HG03108 (cell line): Measurements from ENCODE around the gene CPSF3.
"Not testable (repeated sequence)": the region's sequence is repeated elsewhere in the genome, so short reads cannot be mapped to it uniquely, and the experiment has no call there.

Experiments used
- ATAC-seq: cut with Tn5 transposase; IDR thresholded peaks from one replicate; pipeline ENCODE4 v1.9.1; 2021; ENCODE audit warnings: moderate library complexity; ENCODE audit not compliant: unreplicated experiment

CPSF3 gene

DNA sequence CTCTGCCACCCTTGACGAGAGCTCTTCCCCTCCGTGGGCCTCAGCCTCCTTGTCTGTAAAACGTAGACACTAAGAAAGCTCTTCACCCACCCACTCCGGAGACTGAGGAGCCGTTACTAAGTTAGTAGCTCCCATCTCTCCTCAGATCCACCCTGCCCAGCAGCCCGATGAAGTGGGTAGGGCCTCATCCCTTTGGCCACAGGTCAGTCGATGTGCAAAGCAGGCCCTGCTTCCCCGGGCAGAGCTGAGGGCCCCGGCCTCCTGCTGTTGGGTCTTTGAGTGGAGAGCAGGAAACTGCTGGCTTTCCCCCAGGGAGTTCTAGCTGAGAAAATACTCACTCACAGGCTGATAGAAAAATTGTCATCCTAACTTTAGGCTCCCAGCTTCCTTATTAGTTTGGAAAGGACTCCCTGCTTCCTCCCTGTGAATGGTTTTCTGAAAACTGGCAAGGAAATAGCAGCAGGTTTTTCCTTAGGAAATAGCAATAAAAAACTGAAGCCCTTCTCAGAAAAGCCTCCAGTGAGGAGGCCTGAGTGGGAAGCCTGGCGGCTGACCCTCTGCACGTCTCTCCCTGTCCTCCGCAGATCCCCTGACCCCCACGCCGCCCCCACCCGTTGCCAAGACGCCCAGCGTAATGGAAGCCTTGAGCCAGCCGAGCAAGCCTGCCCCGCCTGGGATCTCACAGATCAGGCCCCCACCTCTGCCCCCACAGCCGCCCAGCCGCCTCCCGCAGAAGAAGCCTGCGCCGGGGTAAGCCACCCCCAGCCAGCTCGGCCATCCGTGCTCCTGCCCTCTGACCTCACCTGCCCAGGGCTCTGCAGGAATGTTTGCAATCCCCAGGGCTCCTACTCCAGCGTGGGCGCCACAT, 30.3 kb upstream of the CPSF3 start:
- ATAC-seq = no peak

DNA sequence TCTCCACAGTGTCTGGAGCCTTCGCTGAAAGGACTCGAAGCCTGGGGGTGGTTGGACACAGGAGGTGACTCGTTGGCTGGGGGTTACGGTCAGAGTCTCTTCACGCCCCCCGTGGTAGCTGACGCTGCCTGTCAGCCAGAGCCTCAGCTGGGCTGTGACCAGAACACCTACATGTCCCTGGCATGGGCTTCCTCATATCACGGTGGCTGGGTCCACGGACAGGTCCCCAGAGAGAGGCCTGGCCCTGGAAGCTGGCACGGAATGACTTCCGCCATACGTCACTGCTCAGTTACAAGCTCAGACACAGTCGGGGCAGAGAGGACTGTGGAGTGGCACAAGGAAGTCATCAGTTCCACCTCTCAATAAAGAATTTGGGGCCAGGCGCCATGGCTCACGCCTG, 28.6 kb upstream of the CPSF3 start:
- ATAC-seq = no peak

DNA sequence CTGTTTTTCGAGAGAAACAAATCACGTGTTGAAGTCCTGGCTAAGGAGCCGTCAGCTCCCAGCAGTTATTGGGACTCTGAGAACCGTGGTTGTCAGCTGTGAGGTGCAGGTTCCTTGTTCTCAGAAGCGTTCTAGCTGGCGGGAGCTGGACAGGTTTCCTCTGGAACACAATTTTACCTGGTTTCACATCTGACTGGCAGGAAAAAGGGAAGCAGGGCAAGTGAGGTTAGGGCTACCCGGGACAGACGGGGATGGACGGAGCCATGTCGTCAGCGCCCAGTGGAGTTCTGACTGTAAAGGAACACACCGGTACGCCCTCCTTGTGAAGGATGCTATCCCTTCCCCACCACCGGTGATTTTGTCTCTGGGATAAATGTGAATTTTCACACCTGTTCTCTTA, 26.3 kb upstream of the CPSF3 start:
- no peak for ATAC-seq

- not testable (repeated sequence) for ATAC-seq
Measured at GRCh38 chr2:9398251-9398650, 25.2 kb upstream of the CPSF3 start.

DNA sequence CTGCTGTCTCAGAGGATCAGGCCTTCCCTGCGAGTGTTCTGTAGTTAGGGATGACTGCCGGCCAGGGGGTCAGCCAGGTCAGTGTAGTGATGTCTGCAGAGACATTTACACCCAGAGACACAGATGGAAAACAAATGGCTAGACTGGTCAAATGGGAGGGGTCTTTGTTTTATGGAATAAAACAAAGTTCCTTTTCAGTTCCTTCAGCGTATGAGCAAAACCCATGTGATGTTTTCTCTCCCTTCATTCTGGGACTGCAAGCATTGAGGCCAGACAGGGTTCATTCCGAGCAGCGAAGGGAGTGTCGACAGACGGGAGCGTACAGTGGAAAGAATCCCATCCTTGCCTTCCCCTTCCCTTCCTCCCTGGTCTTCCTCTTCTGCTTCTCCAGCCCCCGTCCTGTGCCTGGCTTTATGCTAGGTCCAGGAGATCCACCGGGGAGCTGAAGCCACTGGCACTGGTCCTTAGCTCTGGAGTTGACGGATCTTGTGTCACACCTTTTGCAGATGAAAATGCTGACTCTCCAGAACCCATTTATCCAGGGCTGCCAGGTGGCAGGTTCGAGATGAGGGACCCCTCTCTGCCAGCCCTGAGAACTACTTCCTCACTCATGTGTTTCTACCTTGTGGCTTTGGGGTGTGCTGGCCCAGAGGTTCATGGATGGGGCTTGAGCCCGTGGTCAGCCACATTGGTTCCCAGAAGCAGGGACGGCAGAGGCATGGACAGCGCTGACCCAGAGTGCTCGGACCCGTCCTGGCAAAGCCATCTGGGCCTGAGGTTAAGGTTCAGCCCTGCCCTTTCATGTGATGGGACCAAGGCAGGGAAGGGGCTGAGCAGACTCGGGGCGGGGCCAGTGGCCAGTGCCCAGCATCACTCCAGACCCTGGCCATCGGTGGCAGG, 24.3 kb upstream of the CPSF3 start:
- no peak for ATAC-seq

GRCh38 chr2:9400268-9401058, 23.0 kb upstream of the CPSF3 start:
- ATAC-seq = no peak

- ATAC-seq = no peak
Measured at GRCh38 chr2:9401059-9401547, 22.4 kb upstream of the CPSF3 start.

- no peak for ATAC-seq
Measured at GRCh38 chr2:9401646-9402371, 21.6 kb upstream of the CPSF3 start.

GRCh38 chr2:9403924-9404323, 19.5 kb upstream of the CPSF3 start:
- ATAC-seq = no peak

DNA sequence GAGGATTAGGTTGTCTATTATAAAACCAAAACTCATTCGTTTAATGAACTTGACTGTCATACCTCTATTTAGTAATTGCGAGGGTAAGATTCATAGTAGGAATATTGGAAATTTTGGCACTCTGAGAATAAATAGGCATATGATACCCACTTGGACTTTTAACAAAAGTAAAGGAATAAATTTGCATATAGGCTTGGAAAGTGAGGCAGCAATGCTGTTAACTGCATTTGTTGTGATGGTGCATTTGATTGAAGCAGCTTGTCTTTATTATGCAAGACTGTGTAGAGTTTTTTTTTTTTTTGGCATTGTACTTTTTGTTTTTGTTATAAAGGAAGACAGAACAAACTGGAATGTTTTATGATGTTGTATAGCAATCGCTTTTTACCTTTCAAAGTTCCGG, 19.0 kb upstream of the CPSF3 start:
- ATAC-seq = no peak

GRCh38 chr2:9405636-9406035, 17.8 kb upstream of the CPSF3 start:
- no peak for ATAC-seq

GRCh38 chr2:9406529-9407362, 16.7 kb upstream of the CPSF3 start:
- no peak for ATAC-seq

- no peak for ATAC-seq
Measured at GRCh38 chr2:9407363-9407811, 16.1 kb upstream of the CPSF3 start.

DNA sequence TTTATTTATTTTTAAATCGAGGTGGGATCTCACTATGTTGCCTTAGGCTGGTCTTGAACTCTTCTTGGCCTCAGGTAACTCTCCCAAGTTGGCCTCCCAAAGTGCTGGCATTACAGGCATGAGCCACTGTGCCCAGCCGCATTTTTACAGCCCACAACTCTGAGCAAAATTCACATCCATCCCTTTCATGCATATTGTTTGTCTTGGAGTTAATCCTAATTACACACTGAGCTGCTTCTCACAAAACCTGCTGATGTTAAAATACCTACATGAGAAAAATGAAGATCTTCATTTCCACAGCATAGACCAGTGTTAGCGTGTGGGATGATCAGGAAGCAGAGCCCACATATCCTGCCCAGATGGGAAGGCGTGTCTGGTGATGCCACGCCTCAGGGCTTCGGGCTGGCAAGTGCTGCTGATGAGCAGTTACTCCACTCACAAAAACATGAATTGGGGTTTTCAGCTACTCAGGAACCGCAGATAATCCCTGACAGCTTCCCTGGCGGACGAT, 14.8 kb upstream of the CPSF3 start:
- ATAC-seq = no peak

GRCh38 chr2:9410108-9410507, 13.3 kb upstream of the CPSF3 start:
- no peak for ATAC-seq

GRCh38 chr2:9412781-9413180, 10.7 kb upstream of the CPSF3 start:
- ATAC-seq = no peak

DNA sequence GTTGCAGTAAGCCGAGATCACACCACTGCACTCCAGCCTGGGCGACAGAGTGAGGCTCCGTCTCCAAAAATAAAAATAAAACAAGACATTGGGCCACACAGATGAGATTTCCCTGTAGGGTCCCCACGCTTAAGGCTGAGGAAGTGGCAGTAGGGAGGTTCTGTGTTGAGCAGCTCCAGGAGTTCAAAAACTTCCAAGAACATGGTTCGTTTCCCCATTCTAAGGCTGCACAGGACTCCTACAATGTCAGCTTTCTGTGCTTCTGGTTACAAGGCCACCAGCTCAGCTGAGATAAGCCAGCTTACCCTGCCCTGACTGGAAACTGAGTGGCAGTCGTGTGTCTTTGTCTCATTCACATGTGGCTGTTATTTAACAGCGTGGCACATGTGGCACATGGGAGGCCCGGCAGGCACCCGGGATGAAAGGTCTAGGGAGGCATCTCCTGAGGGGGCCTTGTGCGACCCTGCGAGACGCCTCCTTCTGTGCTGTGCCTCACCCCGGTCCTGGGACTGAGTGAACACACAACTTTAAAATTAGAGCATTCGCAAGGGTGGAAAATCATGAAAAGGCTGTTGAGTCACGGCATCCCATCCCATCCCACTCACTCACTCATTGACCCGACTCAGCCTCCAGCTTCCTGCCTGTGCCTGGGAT, 7.8 kb upstream of the CPSF3 start:
- no peak for ATAC-seq

DNA sequence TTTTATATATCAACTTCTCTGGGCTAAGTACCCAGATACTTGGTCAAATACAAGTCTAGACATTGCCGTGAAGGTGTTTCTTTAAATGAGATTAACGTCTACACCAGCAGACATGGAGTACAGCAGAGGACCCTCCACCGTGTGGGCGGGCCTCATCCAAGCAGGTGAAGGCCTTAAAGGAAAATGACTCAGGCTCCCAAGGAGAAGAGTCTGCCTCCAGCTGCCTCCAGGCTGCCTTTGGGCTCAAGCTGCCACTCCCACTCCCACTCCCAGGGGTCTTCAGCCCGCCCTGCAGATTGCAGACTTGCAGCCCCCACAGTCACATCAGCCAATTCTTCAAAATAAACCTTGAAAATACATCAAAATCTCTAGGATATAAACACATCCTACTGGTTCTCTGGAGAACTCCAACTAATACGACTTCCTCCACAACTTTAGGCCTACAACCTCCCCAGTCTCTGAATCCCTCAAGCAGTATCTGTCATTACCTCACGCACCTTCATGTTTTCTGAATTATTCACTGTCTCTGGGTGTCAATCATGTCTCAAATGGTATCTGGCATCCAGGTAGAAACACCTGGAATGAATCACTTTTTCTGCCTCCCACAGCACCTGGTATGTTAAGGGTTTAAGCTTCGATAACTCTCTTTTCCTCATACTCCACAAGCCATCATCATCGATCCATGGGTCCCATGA, 7.0 kb upstream of the CPSF3 start:
- no peak for ATAC-seq
